Measurements from ENCODE around the gene RPS6KA5. TPM values are rescaled to one million over a fixed set of nuclear protein-coding genes. Genes with fewer than 3 reads are reported as not detected.

Gene RPS6KA5
- total and polyA plus RNA-seq, 2 donors (not counting 1 experiment from before 2014, with no cell fraction given) = 0.59 to 2.0 TPM

GRCh38 chr14:91092073-91092472 lies 31.6 kb upstream of the RPS6KA5 start:
- H4K20me1 ChIP-seq (ENCODE audit: control insufficient read depth, extremely low read depth, insufficient read depth, low read length) = no peaks in the 10 kb centered on the region
- H3K4me2 ChIP-seq (ENCODE audit: extremely low read depth, insufficient read depth, low read length) = no peak overlapping the region
- H3K27ac ChIP-seq (ENCODE audit: insufficient read depth, low read length) = no peak overlapping the region
- no peaks in the 10 kb centered on the region for H3K27me3 ChIP-seq (ENCODE audit: control insufficient read depth, insufficient read depth, low read length)
- H2AFZ ChIP-seq (ENCODE audit: low read length) = no peak overlapping the region
- H3K79me2 ChIP-seq (ENCODE audit: control insufficient read depth, insufficient read depth, low read length) = no peaks in the 10 kb centered on the region
- no peaks in the 10 kb centered on the region for H3K9me3 ChIP-seq (ENCODE audit: control insufficient read depth, insufficient read depth, low read depth, low read length)
- H3K36me3 ChIP-seq (ENCODE audit: control insufficient read depth, insufficient read depth, low read length) = no peaks in the 10 kb centered on the region
- no peak overlapping the region for H3K4me3 ChIP-seq (replicated peaks in 1 of 4; ENCODE audit: control extremely low read depth in 1 of 4, insufficient read depth in 1 of 4, low read depth in 3 of 4, low read length in 4 of 4)
- no peaks in the 10 kb centered on the region for H3K4me1 ChIP-seq (ENCODE audit: control insufficient read depth, extremely low read depth, insufficient read depth, low read length)
- TF ChIP-seq EZH2 (IDR thresholded peaks at IDR 0.05; ENCODE audit: low read length, missing control alignments) (no peak), CTCF (conservative IDR thresholded peaks at IDR 0.05 in 1 of 2, IDR thresholded peaks at IDR 0.05 in 1 of 2; ENCODE audit: low read depth in 1 of 2, low read length in 2 of 2) (no peak)
- DNase-seq (ENCODE audit: low read depth in 2 of 2) = no peak
- H3K9ac ChIP-seq (ENCODE audit: insufficient read depth, low read length) = no peak overlapping the region

DNA sequence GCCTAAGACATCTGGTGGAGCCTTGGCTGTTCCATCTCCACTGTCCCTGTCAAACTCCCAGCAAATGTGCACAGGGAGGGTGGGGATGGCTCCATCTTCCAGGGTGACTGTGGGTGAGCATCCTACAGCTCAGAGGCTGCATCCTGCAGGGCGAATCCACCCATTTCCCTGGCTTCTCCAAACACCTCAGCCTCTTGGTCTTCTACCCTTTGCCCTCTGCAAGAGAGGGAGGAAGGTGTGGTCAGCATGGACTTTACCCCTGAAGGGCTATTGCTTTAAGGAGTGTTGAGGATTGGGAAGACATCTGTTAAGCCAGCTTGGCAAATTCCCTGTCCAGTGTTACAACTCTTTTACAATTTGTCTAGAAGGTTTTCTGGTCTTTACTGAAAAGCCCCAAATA lies 30.3 kb upstream of the RPS6KA5 start:
- DNase-seq (ENCODE audit: low read depth in 2 of 2) = no peak
- Histone ChIP-seq H3K9ac (ENCODE audit: insufficient read depth, low read length) (no peak overlapping the region), H3K79me2 (ENCODE audit: control insufficient read depth, insufficient read depth, low read length) (no peaks in the 10 kb centered on the region), H3K4me1 (ENCODE audit: control insufficient read depth, extremely low read depth, insufficient read depth, low read length) (no peaks in the 10 kb centered on the region), H2AFZ (ENCODE audit: low read length) (no peak overlapping the region), H3K4me2 (ENCODE audit: extremely low read depth, insufficient read depth, low read length) (no peak overlapping the region), H3K36me3 (ENCODE audit: control insufficient read depth, insufficient read depth, low read length) (no peaks in the 10 kb centered on the region), H3K4me3 (replicated peaks in 1 of 4; ENCODE audit: control extremely low read depth in 1 of 4, insufficient read depth in 1 of 4, low read depth in 3 of 4, low read length in 4 of 4) (no peak overlapping the region), H3K27ac (ENCODE audit: insufficient read depth, low read length) (no peak overlapping the region), H4K20me1 (ENCODE audit: control insufficient read depth, extremely low read depth, insufficient read depth, low read length) (no peaks in the 10 kb centered on the region), H3K9me3 (ENCODE audit: control insufficient read depth, insufficient read depth, low read depth, low read length) (no peaks in the 10 kb centered on the region), H3K27me3 (ENCODE audit: control insufficient read depth, insufficient read depth, low read length) (no peaks in the 10 kb centered on the region)
- TF ChIP-seq CTCF (conservative IDR thresholded peaks at IDR 0.05 in 1 of 2, IDR thresholded peaks at IDR 0.05 in 1 of 2; ENCODE audit: low read depth in 1 of 2, low read length in 2 of 2) (no peak), EZH2 (IDR thresholded peaks at IDR 0.05; ENCODE audit: low read length, missing control alignments) (no peak)

DNA sequence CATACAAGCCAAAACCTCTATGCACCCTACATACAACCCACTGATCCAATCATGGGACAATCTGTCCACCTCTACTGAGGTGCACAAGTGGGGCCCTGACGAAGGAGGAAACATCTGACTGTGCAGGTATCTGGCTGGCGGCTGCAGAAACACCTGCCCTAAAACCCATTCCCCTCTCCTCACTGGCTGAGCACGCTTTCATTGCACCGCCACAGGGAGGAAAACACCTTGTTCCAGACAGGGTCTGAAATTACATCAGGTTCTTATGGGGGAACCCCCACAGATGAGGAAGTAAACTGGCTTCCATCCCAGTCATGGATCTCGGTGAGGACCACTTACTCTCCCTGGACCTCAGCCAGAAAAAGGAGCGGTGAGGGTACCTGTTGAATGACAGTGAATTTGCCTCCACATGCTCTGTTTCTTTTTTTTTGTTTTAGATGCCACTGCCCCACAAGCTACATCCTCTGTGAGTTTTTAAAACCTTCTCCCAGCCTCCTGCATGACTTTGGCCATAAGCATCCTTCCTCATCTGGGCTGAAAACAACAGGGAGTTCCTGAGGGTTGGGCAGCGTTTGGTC lies 29.6 kb upstream of the RPS6KA5 start:
- Histone ChIP-seq H3K4me1 (ENCODE audit: control insufficient read depth, extremely low read depth, insufficient read depth, low read length) (no peaks in the 10 kb centered on the region), H3K9ac (ENCODE audit: insufficient read depth, low read length) (no peak overlapping the region), H4K20me1 (ENCODE audit: control insufficient read depth, extremely low read depth, insufficient read depth, low read length) (no peaks in the 10 kb centered on the region), H3K79me2 (ENCODE audit: control insufficient read depth, insufficient read depth, low read length) (no peaks in the 10 kb centered on the region), H3K9me3 (ENCODE audit: control insufficient read depth, insufficient read depth, low read depth, low read length) (no peaks in the 10 kb centered on the region), H3K36me3 (ENCODE audit: control insufficient read depth, insufficient read depth, low read length) (no peaks in the 10 kb centered on the region), H3K27me3 (ENCODE audit: control insufficient read depth, insufficient read depth, low read length) (no peaks in the 10 kb centered on the region), H3K4me2 (ENCODE audit: extremely low read depth, insufficient read depth, low read length) (no peak overlapping the region), H2AFZ (ENCODE audit: low read length) (no peak overlapping the region), H3K4me3 (replicated peaks in 1 of 4; ENCODE audit: control extremely low read depth in 1 of 4, insufficient read depth in 1 of 4, low read depth in 3 of 4, low read length in 4 of 4) (no peak overlapping the region), H3K27ac (ENCODE audit: insufficient read depth, low read length) (no peak overlapping the region)
- no peak for DNase-seq (ENCODE audit: low read depth in 2 of 2)
- TF ChIP-seq CTCF (conservative IDR thresholded peaks at IDR 0.05 in 1 of 2, IDR thresholded peaks at IDR 0.05 in 1 of 2; ENCODE audit: low read depth in 1 of 2, low read length in 2 of 2) (no peak), EZH2 (IDR thresholded peaks at IDR 0.05; ENCODE audit: low read length, missing control alignments) (no peak)
